K562 (cell line): Measurements from ENCODE around the gene DPF1. TPM values are rescaled to one million over a fixed set of nuclear protein-coding genes. Genes with fewer than 3 reads are reported as not detected.
A peak's percentile ranks its signal among the peaks of the same experiment; 100 is the strongest.

Source experiments
- ATAC-seq: fragments of 200-7000 bp; cut with Tn5 transposase; 3 replicates; pipeline ENCODE4 v1.9.1; 2020; ENCODE audit warnings: moderate library complexity
- BruUV-seq: library from RNA; stranded (reverse); fragments of 400-500 nt; replicated peaks from 2 replicates; lab custom pipeline; 2021; lab: Mats Ljungman, UMichigan
- CTCF ChIA-PET: fragments of 300-600 bp; formaldehyde crosslinking; extraction: SDS; loops from one replicate; lab custom pipeline; 2021; ENCODE audit warnings: low intra/inter-chr PET ratio; lab: Yijun Ruan, JAX
- POLR2A ChIA-PET: fragments of 300-600, 350-650 bp; sonication (Branson Sonifier 250); formaldehyde crosslinking; extraction: SDS; loops from one replicate; lab custom pipeline; 2021; ENCODE audit warnings: antibody characterized with exemption, inconsistent platforms; lab: Yijun Ruan, JAX
- DNase-seq, 4 experiments: peaks; one replicate each; pipeline versions ENCODE4 v3.0.0 to v3.0.0-alpha.2; 2011 to 2018; ENCODE audit warnings: low spot score in 3 of 4, mixed read lengths in 3 of 4; ENCODE audit errors: extremely low read depth in 1 of 4
- FAIRE-seq: peaks from 2 replicates; lab custom pipeline; 2011; peaks lifted over from hg19 to GRCh38; lab: Jason Lieb, UNC
- H2AFZ ChIP-seq: 2 replicates; pipeline ENCODE4 v1.6.0; 2011; ENCODE audit warnings: low read depth, low read length, control low read depth, inconsistent platforms
- H3K27ac ChIP-seq: fragments of 200-600 bp; 3 replicates; pipeline ENCODE4 v1.8.0; 2011; ENCODE audit warnings: low read depth, mild to moderate bottlenecking, control low read depth, inconsistent platforms, low read length, moderate library complexity, mixed read lengths; ENCODE audit errors: extremely low read depth
- H3K27me3 ChIP-seq, 2 experiments: fragments of 300-600 bp in 1 of 2; 2 replicates in 1 of 2; 3 replicates in 1 of 2; pipeline versions ENCODE4 v1.6.0 to v1.8.0; 2011; ENCODE audit warnings: inconsistent platforms in 2 of 2, low read length in 2 of 2, mild to moderate bottlenecking in 1 of 2, mixed read lengths in 1 of 2, moderate library complexity in 1 of 2; ENCODE audit not compliant: control insufficient read depth in 2 of 2, insufficient read depth in 2 of 2
- H3K36me3 ChIP-seq: fragments of 300-600 bp; 3 replicates; pipeline ENCODE4 v1.8.0; 2011; ENCODE audit warnings: mild to moderate bottlenecking, low read length, inconsistent platforms; ENCODE audit not compliant: control insufficient read depth, insufficient read depth
- H3K4me1 ChIP-seq, 2 experiments: fragments of 200-600 bp in 1 of 2; replicated peaks in 1 of 2; 2 replicates in 1 of 2; 3 replicates in 1 of 2; pipeline versions ENCODE4 v1.5.1 to v1.8.0; 2011; ENCODE audit warnings: inconsistent platforms in 2 of 2, low read length in 2 of 2, mild to moderate bottlenecking in 1 of 2, mixed read lengths in 1 of 2, moderate library complexity in 1 of 2; ENCODE audit not compliant: control insufficient read depth in 2 of 2, insufficient read depth in 2 of 2
- H3K4me2 ChIP-seq: 2 replicates; pipeline ENCODE4 v1.6.1; 2011; ENCODE audit warnings: low read length, control low read depth, inconsistent platforms, mixed read lengths; ENCODE audit not compliant: insufficient read depth
- H3K4me3 ChIP-seq: fragments of 200-600 bp; sonication (generic), shearing (Covaris generic); 2 replicates; pipeline ENCODE4 v1.5.1; 2016; ENCODE audit warnings: control low read depth, inconsistent platforms
- H3K79me2 ChIP-seq: fragments of 200-600 bp; 3 replicates; pipeline ENCODE4 v1.8.0; 2011; ENCODE audit warnings: low read length, inconsistent platforms; ENCODE audit not compliant: control insufficient read depth, insufficient read depth
- H3K9ac ChIP-seq, 2 experiments: 2 replicates each; pipeline versions ENCODE4 v1.6.0 to v1.6.1; 2011; ENCODE audit warnings: low read depth in 2 of 2, low read length in 2 of 2, control low read depth in 1 of 2, inconsistent platforms in 1 of 2, mild to moderate bottlenecking in 1 of 2, mixed read lengths in 1 of 2; ENCODE audit not compliant: insufficient read depth in 1 of 2
- H3K9me1 ChIP-seq: one replicate; pipeline ENCODE4 v1.6.0; 2011; ENCODE audit warnings: inconsistent platforms, mild to moderate bottlenecking, low read length, moderate library complexity; ENCODE audit not compliant: control insufficient read depth, insufficient read depth
- H3K9me3 ChIP-seq: replicated peaks from 2 replicates; pipeline ENCODE4 v1.5.1; 2011; ENCODE audit warnings: low read depth, low read length, inconsistent platforms; ENCODE audit not compliant: control insufficient read depth, insufficient read depth
- H4K20me1 ChIP-seq: replicated peaks from 2 replicates; pipeline ENCODE4 v1.6.1; 2011; ENCODE audit warnings: low read length, inconsistent platforms, mixed read lengths; ENCODE audit not compliant: control insufficient read depth, insufficient read depth
- FOXK2 ChIP-seq, 2 experiments: fragments of 450-650 bp; IDR thresholded peaks in 1 of 2; conservative IDR thresholded peaks in 1 of 2; 2 replicates each; pipeline ENCODE4 v1.6.1; 2016; ENCODE audit warnings: low read depth in 2 of 2, mild to moderate bottlenecking in 1 of 2
- FOXO4 ChIP-seq: fragments of 450-650 bp; formaldehyde crosslinking; IDR thresholded peaks from 2 replicates; pipeline ENCODE4 v1.4.0; 2020; ENCODE audit warnings: mild to moderate bottlenecking, moderate library complexity
- HES1 ChIP-seq: fragments of 450-650 bp; IDR thresholded peaks from 2 replicates; pipeline ENCODE4 v1.6.1; 2016; ENCODE audit warnings: low read depth, mild to moderate bottlenecking, moderate library complexity
- KLF13 ChIP-seq: fragments of 450-650 bp; IDR thresholded peaks from 2 replicates; pipeline ENCODE4 v1.6.1; 2016; ENCODE audit warnings: missing genetic modification characterization, low read depth, mild to moderate bottlenecking, missing compliant biosample characterization, moderate library complexity, borderline replicate concordance
- MEF2A ChIP-seq: IDR thresholded peaks from 2 replicates; pipeline ENCODE4 v1.6.1; 2011; ENCODE audit warnings: low read depth, mild to moderate bottlenecking, low read length, moderate library complexity; ENCODE audit not compliant: control insufficient read depth
- MEIS2 ChIP-seq: fragments of 450-650 bp; IDR thresholded peaks from 2 replicates; pipeline ENCODE4 v1.6.1; 2014; ENCODE audit warnings: mild to moderate bottlenecking; ENCODE audit not compliant: partially characterized antibody
- MLLT1 ChIP-seq, 2 experiments: fragments of 450-650 bp; IDR thresholded peaks; 2 replicates each; pipeline ENCODE4 v1.6.1; 2016
- NUFIP1 ChIP-seq: fragments of 450-650 bp; IDR thresholded peaks from 2 replicates; pipeline ENCODE4 v1.6.1; 2018; ENCODE audit not compliant: partially characterized antibody
- PKNOX1 ChIP-seq: fragments of 450-650 bp; IDR thresholded peaks from 2 replicates; pipeline ENCODE4 v1.6.1; 2016
- SMAD3 ChIP-seq: fragments of 450-650 bp; formaldehyde crosslinking; conservative IDR thresholded peaks from 2 replicates; pipeline ENCODE4 v1.4.0; 2020; ENCODE audit warnings: mild to moderate bottlenecking
- SMARCA5 ChIP-seq: fragments of 450-650 bp; IDR thresholded peaks from 2 replicates; pipeline ENCODE4 v1.6.1; 2016
- STAT5B ChIP-seq: fragments of 250-450 bp; sonication (Bioruptor Pico); IDR thresholded peaks from 2 replicates; pipeline ENCODE4 v1.8.0; 2021; ENCODE audit warnings: mild to moderate bottlenecking, inconsistent platforms
- TOE1 ChIP-seq, 2 experiments: fragments of 450-650 bp in 1 of 2; sonication (generic) in 1 of 2; formaldehyde crosslinking in 1 of 2; IDR thresholded peaks; 2 replicates each; pipeline versions ENCODE4 v1.7.1 to v1.8.0; 2016 to 2022; ENCODE audit warnings: borderline replicate concordance in 2 of 2, mild to moderate bottlenecking in 2 of 2, antibody characterized with exemption in 1 of 2, inconsistent platforms in 1 of 2, low read depth in 1 of 2, missing genetic modification reagents in 1 of 2, moderate library complexity in 1 of 2
- TRIM25 ChIP-seq: fragments of 450-650 bp; IDR thresholded peaks from 2 replicates; pipeline ENCODE4 v1.7.0; 2016; ENCODE audit warnings: borderline replicate concordance
- ZKSCAN1 ChIP-seq: fragments of 150-350 bp; IDR thresholded peaks from 2 replicates; pipeline ENCODE4 v1.6.1; 2016; ENCODE audit warnings: low read depth, low read length
- WGBS: fragments of 100-300 bp; shearing (Covaris generic); methylation state at CpG from one replicate; pipeline ENCODE4 v1.1.6; 2016; ENCODE audit warnings: low coverage, mixed read lengths; ENCODE audit not compliant: insufficient coverage; ENCODE audit errors: missing lambda C conversion rate; 5-methylcytosine and 5-hydroxymethylcytosine counted together
- in situ Hi-C: fragments of 300-500 bp; cut with MboI; formaldehyde crosslinking; loops from 4 replicates; pipeline ENCODE4 v1.15.0; 2018; ENCODE audit warnings: inconsistent platforms, mixed read lengths
- intact Hi-C: fragments of 100-400 bp; cut with micrococcal nuclease; formaldehyde crosslinking; loops from 2 replicates; pipeline ENCODE4 v1.14.2; 2022
- polyA plus RNA-seq, 8 experiments: library from polyadenylated mRNA; depleted of rRNA in 4 of 8; stranded (reverse) in 5 of 8; unstranded in 3 of 8; fragments of >200 nt; fragmentation: Nextera tagmentation in 2 of 8; fragmentation: Illumina TruSeq in 1 of 8; extraction: Ambion mirVana in 2 of 8; extraction: Trizol in 1 of 8; gene quantifications; 2 replicates each; pipeline versions ENCODE4 v1.2.1 to v1.2.3, GENCODE V29; 2011 to 2014; ENCODE audit warnings: inconsistent platforms in 1 of 8, missing spikeins in 1 of 8
- total RNA-seq, 7 experiments: library from RNA; depleted of rRNA in 6 of 7; stranded (reverse); fragments of >200 nt in 6 of 7; fragmentation: Illumina TruSeq in 2 of 7; extraction: Trizol in 2 of 7; gene quantifications; 2 replicates each; pipeline versions ENCODE4 v1.2.1 to v1.2.3, GENCODE V29; 2011 to 2021; ENCODE audit warnings: low replicate concordance in 1 of 7

Gene DPF1
- total and polyA plus RNA-seq, 9 of the 15 experiments (the other 6 are each of a cell fraction or from before 2014, with no cell fraction given) = 0.10 to 5.7 (median 3.1) TPM

- no peaks in the 10 kb centered on the region for H4K20me1 ChIP-seq
- H3K4me1 ChIP-seq = peaks cover 47 to 62% of the 10 kb centered on the region in 2 experiments
- ChIA-PET POLR2A (interaction anchor here (0.7 to 1.7 kb wide), 7 partner anchors 9 to 63 kb away, joined by 3 to 4 read pairs (median 3); partner anchors contain the start of gene C19orf33), CTCF (no interaction called here)
- 39% methylated on average over 12 of the region's 12 CpGs for WGBS
- H3K9me3 ChIP-seq = no peaks in the 10 kb centered on the region
- no peak overlapping the region for H3K4me3 ChIP-seq
- H3K4me2 ChIP-seq = peak overlapping the region; percentile 23; the same call in 1 of the 2 replicates
- no peak for ATAC-seq
- no TSS peak for BruUV-seq
- no peaks in the 10 kb centered on the region for H3K9me1 ChIP-seq
- H3K36me3 ChIP-seq = no peaks in the 10 kb centered on the region
- intact Hi-C loops = no loop called here
- H3K27ac ChIP-seq = peak overlapping the region; percentile 56; the same call in 2 of the 3 replicates
- in situ Hi-C loops = no loop called here
- no peaks in the 10 kb centered on the region for H3K79me2 ChIP-seq
- peak overlapping the region; percentile 40 to 41; a peak in 2 of 4 replicates for H3K9ac ChIP-seq
- H2AFZ ChIP-seq = peak overlapping the region; percentile 84
- H3K27me3 ChIP-seq = no peaks in the 10 kb centered on the region
- no peak for FAIRE-seq
- DNase-seq = no peak
- TF ChIP-seq TRIM25 (no peak), MEIS2 (peak; percentile 58), HES1 (no peak), SMARCA5 (no peak), ZKSCAN1 (no peak), FOXO4 (CRISPR knock-in tag) (no peak), STAT5B (no peak), TOE1 (IDR thresholded peaks at IDR 0.05; ENCODE audit: borderline replicate concordance) (no peak), TOE1 (CRISPR knock-in tag; IDR thresholded peaks at IDR 0.05; ENCODE audit: borderline replicate concordance, low read depth) (no peak), PKNOX1 (peak; percentile 53), NUFIP1 (no peak), KLF13 (no peak), SMAD3 (CRISPR knock-in tag) (no peak), FOXK2 (conservative IDR thresholded peaks at IDR 0.05 in 1 of 2, IDR thresholded peaks at IDR 0.05 in 1 of 2; ENCODE audit: low read depth in 2 of 2) (no peak), MLLT1 (IDR thresholded peaks at IDR 0.05) (no peak), MEF2A (no peak)
Measured at GRCh38 chr19:38267761-38268483, 43.9 kb upstream of the DPF1 start.
